Calu3 (cell line): ENCODE measurements around the gene SIL1. TPM values are rescaled to one million over a fixed set of nuclear protein-coding genes. Genes with fewer than 3 reads are reported as not detected.
"Not testable (repeated sequence)": the region's sequence is repeated elsewhere in the genome, so short reads cannot be mapped to it uniquely, and the experiment has no call there.

Source experiments
- BruUV-seq: library from RNA; stranded (reverse); fragments of 400-500 nt; replicated peaks from 2 replicates; lab custom pipeline; 2021; lab: Mats Ljungman, UMichigan
- CTCF ChIA-PET: fragments of 300-600 bp; sonication (Branson Sonifier 250); formaldehyde crosslinking; loops from one replicate; lab custom pipeline; 2022; ENCODE audit warnings: antibody characterized with exemption; lab: Charles Lee
- DNase-seq: peaks from one replicate; pipeline ENCODE4 v3.0.0; 2022
- H3K27ac Mint-ChIP-seq: one replicate; pipeline ENCODE4 v1.8.0; 2022; ENCODE audit warnings: mixed read lengths; ENCODE audit not compliant: unreplicated experiment
- H3K27me3 Mint-ChIP-seq: one replicate; pipeline ENCODE4 v1.8.0; 2022; ENCODE audit warnings: mixed read lengths; ENCODE audit not compliant: unreplicated experiment
- H3K36me3 Mint-ChIP-seq: one replicate; pipeline ENCODE4 v1.8.0; 2022; ENCODE audit warnings: mild to moderate bottlenecking, moderate library complexity, mixed read lengths; ENCODE audit not compliant: insufficient read depth, unreplicated experiment
- H3K4me1 Mint-ChIP-seq: one replicate; pipeline ENCODE4 v1.8.0; 2022; ENCODE audit warnings: mild to moderate bottlenecking, low read depth, mixed read lengths; ENCODE audit not compliant: unreplicated experiment
- H3K4me3 Mint-ChIP-seq: one replicate; pipeline ENCODE4 v1.8.0; 2022; ENCODE audit warnings: mild to moderate bottlenecking, low read depth, moderate library complexity, mixed read lengths; ENCODE audit not compliant: unreplicated experiment
- H3K9me3 Mint-ChIP-seq: one replicate; pipeline ENCODE4 v1.8.0; 2022; ENCODE audit warnings: low read depth, mixed read lengths; ENCODE audit not compliant: unreplicated experiment
- intact Hi-C: fragments of 100-400 bp; cut with micrococcal nuclease; formaldehyde crosslinking; loops from one replicate; pipeline ENCODE4 v1.10.0; 2022; ENCODE audit not compliant: unreplicated experiment
- total RNA-seq: library from RNA; stranded (reverse); gene quantifications from 2 replicates; pipeline ENCODE4 v1.2.3, GENCODE V29; 2022
- TF ChIP-seq, protein P1 (sequence below): fragments of 200-600 bp; IDR thresholded peaks from one replicate; pipeline ENCODE4 v1.8.0; 2022; ENCODE audit warnings: antibody characterized with exemption; ENCODE audit not compliant: unreplicated experiment

Gene SIL1
- total RNA-seq, 1 experiment from 2014 or later, result 45.8 TPM

DNA sequence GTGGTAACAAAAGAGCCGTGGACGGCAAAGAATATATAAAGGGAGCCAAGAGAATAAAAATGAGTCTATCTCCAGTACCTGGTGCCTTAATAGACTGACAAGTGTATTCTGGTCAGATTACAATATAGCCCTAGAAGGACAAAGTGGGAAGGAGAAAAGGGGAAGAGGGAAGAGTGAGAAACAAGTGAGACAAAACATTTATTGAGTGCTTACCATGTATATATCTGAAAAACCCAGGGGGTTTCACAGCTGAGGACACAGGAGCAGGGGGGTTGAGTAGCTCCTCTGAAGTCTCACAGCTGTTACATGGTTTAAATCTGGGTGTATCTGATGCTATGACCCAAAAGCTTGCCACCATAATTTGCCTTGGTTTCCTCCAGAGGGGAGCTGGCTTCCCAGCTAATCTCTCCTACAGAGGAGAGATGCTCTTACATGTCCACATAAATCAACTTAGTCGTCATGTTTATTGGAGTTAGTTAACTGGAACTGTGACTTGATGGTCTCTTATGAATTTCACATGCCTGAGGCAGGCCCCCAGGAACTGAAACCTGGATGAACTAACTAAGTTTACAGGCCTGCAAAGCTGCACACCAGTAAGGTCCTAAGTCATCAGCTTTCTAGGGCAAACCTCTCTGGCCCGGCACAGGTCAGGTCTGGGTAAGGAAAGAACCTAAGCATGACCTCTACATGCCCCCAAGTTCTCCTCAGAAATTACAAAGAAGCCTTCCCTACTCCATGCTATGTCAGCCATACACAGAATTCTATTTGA lies 15.5 kb downstream of the SIL1 start:
- BruUV-seq, result no TSS peak
- intact Hi-C loops, result no loop called here
- peaks cover 38% of the 10 kb centered on the region for H3K4me1 Mint-ChIP-seq

DNA sequence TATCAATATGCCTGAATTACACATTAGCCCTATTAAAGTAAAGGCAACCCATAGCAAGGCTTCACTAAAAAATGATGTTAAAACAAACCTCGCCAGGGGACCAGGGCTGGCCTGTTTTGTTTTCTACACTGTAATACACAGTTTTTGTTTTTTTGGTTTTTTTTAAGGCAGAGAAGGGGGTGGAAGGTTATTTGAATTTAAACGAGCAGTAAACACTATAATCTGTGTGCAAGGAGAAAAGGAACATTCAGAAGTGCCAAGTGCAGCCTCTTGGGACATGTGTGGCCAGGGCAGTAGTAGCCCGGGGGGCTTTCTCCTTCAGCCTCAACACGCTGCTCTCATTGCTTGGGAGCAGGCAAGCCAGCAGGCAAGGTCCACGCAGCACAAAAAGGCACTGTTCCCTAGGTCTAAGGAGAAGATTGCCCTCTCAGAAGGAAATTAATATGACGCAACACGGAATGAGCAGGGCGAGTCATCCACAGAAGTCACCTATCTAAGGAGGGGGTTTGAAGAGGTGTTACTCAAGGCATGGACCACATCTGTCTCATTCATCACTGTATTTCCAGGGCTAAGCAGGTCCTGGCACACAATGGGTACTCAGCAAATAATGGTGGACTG lies 16.2 kb downstream of the SIL1 start:
- Mint-ChIP-seq H3K27ac (no peak overlapping the region), H3K9me3 (no peaks in the 10 kb centered on the region), H3K4me1 (peaks cover 38% of the 10 kb centered on the region), H3K4me3 (no peak overlapping the region), H3K36me3 (peaks cover 11% of the 10 kb centered on the region), H3K27me3 (no peaks in the 10 kb centered on the region)
- TF ChIP-seq, protein P1, sequence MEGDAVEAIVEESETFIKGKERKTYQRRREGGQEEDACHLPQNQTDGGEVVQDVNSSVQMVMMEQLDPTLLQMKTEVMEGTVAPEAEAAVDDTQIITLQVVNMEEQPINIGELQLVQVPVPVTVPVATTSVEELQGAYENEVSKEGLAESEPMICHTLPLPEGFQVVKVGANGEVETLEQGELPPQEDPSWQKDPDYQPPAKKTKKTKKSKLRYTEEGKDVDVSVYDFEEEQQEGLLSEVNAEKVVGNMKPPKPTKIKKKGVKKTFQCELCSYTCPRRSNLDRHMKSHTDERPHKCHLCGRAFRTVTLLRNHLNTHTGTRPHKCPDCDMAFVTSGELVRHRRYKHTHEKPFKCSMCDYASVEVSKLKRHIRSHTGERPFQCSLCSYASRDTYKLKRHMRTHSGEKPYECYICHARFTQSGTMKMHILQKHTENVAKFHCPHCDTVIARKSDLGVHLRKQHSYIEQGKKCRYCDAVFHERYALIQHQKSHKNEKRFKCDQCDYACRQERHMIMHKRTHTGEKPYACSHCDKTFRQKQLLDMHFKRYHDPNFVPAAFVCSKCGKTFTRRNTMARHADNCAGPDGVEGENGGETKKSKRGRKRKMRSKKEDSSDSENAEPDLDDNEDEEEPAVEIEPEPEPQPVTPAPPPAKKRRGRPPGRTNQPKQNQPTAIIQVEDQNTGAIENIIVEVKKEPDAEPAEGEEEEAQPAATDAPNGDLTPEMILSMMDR, result no peak
- DNase-seq, result peak; percentile 33
- CTCF ChIA-PET, result interaction anchor here (0.6 kb wide), 1 partner anchor 9 kb away, joined by 5 read pairs; no protein-coding TSS in a partner anchor
- intact Hi-C loops, result no loop called here
- no TSS peak for BruUV-seq

More for the DNA sequence above, 15.5 kb downstream of the SIL1 start:
- TF ChIP-seq, protein P1, result no peak
- no peak overlapping the region for H3K4me3 Mint-ChIP-seq
- DNase-seq, result no peak
- no peaks in the 10 kb centered on the region for H3K27me3 Mint-ChIP-seq
- CTCF ChIA-PET, result interaction anchor here (0.6 kb wide), 1 partner anchor 9 kb away, joined by 5 read pairs; no protein-coding TSS in a partner anchor
- no peak overlapping the region for H3K27ac Mint-ChIP-seq
- H3K36me3 Mint-ChIP-seq, result peaks cover 11% of the 10 kb centered on the region
- H3K9me3 Mint-ChIP-seq, result no peaks in the 10 kb centered on the region

DNA sequence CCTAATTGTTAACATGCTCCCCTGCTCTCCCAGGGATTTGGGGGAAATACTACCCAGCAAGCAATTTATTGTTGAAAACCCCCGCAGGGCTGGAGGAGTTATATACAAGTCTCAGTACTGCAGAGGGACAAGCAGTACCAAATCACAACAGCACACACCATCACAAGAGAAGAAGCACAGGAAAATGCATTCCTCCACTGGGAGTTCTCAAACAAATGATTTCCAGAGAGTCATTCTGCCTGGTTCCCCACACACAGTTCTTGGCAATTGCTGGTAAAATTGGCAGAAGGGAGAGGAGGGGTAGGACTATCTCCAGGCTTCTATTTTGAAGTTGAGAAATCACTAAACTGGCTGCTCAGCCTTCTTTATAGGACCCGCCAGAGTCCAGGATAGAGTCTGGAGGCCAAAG lies 16.8 kb downstream of the SIL1 start:
- no peaks in the 10 kb centered on the region for H3K9me3 Mint-ChIP-seq
- no peak overlapping the region for H3K27ac Mint-ChIP-seq
- intact Hi-C loops, result no loop called here
- peaks cover 38% of the 10 kb centered on the region for H3K4me1 Mint-ChIP-seq
- no peak overlapping the region for H3K4me3 Mint-ChIP-seq
- CTCF ChIA-PET, result no interaction called here
- H3K36me3 Mint-ChIP-seq, result peaks cover 11% of the 10 kb centered on the region
- TF ChIP-seq, protein P1, result no peak
- no peak for DNase-seq
- H3K27me3 Mint-ChIP-seq, result no peaks in the 10 kb centered on the region
- BruUV-seq, result no TSS peak

DNA sequence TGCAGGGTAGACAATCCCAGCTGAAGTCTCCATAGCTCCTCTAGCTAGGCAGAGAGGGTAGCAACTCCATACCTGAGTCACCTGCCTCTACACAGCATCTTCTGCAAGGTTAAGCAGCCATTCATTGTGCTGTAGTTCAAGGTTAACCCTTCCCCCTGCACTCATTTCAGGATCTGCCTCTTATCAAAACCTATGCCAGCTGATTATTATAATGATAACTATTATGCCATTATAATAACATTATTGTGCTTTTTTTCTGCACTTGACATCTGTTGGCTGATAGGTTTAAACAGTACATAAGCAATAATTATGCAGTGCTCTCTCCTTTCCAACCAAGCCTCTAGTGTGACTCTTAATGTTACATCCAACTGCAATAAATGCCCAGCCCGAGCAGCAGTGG lies 17.3 kb downstream of the SIL1 start:
- Mint-ChIP-seq H3K4me1 (peaks cover 38% of the 10 kb centered on the region), H3K27me3 (no peaks in the 10 kb centered on the region)
- TF ChIP-seq, protein P1, result no peak

DNA sequence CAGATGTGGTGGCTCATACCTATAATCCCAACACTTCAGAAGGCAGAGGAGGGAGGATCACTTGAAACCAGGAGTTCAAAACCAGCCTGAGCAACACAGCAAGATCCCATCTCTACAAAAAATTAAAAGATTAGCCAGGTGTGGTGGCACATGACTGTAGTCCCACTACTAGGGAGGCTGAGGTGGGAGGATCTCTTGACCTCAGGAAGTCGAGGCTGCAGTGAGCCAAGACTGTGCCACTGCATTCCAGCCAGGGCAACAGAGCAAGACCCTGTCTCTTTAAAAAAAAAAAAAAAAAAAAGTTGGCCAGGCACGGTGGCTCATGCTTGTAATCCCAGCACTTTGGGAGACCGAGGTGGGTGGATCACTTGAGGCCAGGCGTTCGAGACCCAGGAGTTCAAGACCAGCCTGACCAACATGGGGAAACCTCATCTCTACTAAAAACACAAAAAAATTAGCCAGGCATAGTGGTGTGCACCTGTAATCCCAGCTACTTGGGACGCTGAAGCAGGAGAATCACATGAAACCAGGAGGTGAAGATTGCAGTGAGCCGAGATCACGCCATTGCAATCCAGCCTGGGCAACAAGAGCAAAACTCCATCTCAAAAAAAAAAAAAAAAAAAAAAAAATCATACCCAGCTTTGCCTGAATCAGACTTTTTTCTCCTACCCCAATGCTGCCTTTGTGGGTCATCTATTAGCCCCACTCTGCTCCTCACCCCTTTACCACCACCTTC lies 18.2 kb downstream of the SIL1 start:
- H3K4me3 Mint-ChIP-seq, intact Hi-C loops, H3K27me3 Mint-ChIP-seq, H3K27ac Mint-ChIP-seq, H3K9me3 Mint-ChIP-seq, BruUV-seq, DNase-seq: not testable (repeated sequence)
- Mint-ChIP-seq H3K4me1 (peaks cover 38% of the 10 kb centered on the region), H3K36me3 (peaks cover 11% of the 10 kb centered on the region)
- CTCF ChIA-PET, result interaction anchor here (1.5 kb wide), 1 partner anchor 115 kb away, joined by 3 read pairs; no protein-coding TSS in a partner anchor

More for the DNA sequence above, 17.3 kb downstream of the SIL1 start:
- CTCF ChIA-PET, result interaction anchor here (0.6 kb wide), 1 partner anchor 777 kb away, joined by 3 read pairs; no protein-coding TSS in a partner anchor
- Mint-ChIP-seq H3K4me3 (no peak overlapping the region), H3K36me3 (peaks cover 11% of the 10 kb centered on the region), H3K27ac (no peak overlapping the region), H3K9me3 (no peaks in the 10 kb centered on the region)
- intact Hi-C loops, result no loop called here
- no TSS peak for BruUV-seq
- no peak for DNase-seq
